ENCODE measurements around the gene RABAC1. TPM values are rescaled to one million over a fixed set of nuclear protein-coding genes. Genes with fewer than 3 reads are reported as not detected.

RABAC1 gene
- total and polyA plus RNA-seq, 9 of the 15 experiments (the other 6 are each of a cell fraction or from before 2014, with no cell fraction given), result 2.4 to 28.1 (median 9.3) TPM

DNA sequence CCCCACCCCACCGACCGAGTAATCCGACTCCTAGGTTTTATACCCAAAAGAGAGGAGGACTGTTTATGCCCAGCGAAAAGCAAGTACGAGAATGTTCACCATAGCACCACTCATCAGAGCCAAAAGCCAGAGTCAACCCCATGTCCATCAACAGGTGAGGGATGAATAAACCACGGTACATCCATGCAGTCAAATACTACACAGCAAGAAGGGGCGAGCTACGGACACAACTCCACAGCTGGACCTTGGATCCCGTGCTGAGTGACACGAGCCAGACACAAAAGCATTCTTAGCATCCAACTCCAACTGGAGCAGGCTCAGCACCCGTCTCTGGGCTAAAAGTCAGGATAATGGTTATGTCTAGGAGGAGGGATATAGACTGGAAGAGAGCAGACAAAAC, 12.2 kb upstream of the RABAC1 start (continued):
- TF ChIP-seq, protein P1, sequence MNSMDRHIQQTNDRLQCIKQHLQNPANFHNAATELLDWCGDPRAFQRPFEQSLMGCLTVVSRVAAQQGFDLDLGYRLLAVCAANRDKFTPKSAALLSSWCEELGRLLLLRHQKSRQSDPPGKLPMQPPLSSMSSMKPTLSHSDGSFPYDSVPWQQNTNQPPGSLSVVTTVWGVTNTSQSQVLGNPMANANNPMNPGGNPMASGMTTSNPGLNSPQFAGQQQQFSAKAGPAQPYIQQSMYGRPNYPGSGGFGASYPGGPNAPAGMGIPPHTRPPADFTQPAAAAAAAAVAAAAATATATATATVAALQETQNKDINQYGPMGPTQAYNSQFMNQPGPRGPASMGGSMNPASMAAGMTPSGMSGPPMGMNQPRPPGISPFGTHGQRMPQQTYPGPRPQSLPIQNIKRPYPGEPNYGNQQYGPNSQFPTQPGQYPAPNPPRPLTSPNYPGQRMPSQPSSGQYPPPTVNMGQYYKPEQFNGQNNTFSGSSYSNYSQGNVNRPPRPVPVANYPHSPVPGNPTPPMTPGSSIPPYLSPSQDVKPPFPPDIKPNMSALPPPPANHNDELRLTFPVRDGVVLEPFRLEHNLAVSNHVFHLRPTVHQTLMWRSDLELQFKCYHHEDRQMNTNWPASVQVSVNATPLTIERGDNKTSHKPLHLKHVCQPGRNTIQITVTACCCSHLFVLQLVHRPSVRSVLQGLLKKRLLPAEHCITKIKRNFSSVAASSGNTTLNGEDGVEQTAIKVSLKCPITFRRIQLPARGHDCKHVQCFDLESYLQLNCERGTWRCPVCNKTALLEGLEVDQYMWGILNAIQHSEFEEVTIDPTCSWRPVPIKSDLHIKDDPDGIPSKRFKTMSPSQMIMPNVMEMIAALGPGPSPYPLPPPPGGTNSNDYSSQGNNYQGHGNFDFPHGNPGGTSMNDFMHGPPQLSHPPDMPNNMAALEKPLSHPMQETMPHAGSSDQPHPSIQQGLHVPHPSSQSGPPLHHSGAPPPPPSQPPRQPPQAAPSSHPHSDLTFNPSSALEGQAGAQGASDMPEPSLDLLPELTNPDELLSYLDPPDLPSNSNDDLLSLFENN (IDR thresholded peaks at IDR 0.05; ENCODE audit: low read depth in 2 of 2, low read length in 2 of 2), result no peak
- TF ChIP-seq MAFK (IDR thresholded peaks at IDR 0.05; ENCODE audit: low read length) (no peak), ZNF41 (CRISPR knock-in tag; conservative IDR thresholded peaks at IDR 0.05) (no peak)
- TF ChIP-seq, protein P2, sequence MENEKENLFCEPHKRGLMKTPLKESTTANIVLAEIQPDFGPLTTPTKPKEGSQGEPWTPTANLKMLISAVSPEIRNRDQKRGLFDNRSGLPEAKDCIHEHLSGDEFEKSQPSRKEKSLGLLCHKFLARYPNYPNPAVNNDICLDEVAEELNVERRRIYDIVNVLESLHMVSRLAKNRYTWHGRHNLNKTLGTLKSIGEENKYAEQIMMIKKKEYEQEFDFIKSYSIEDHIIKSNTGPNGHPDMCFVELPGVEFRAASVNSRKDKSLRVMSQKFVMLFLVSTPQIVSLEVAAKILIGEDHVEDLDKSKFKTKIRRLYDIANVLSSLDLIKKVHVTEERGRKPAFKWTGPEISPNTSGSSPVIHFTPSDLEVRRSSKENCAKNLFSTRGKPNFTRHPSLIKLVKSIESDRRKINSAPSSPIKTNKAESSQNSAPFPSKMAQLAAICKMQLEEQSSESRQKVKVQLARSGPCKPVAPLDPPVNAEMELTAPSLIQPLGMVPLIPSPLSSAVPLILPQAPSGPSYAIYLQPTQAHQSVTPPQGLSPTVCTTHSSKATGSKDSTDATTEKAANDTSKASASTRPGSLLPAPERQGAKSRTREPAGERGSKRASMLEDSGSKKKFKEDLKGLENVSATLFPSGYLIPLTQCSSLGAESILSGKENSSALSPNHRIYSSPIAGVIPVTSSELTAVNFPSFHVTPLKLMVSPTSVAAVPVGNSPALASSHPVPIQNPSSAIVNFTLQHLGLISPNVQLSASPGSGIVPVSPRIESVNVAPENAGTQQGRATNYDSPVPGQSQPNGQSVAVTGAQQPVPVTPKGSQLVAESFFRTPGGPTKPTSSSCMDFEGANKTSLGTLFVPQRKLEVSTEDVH (IDR thresholded peaks at IDR 0.05; ENCODE audit: low read depth, partially characterized antibody), result no peak
